Fibroblast of skin of back (primary cell): Measurements from ENCODE around the gene FAM171A1.
"Not testable (repeated sequence)": the region's sequence is repeated elsewhere in the genome, so short reads cannot be mapped to it uniquely, and the experiment has no call there.

ENCODE experiments used
- DNase-seq: peaks from one replicate; pipeline ENCODE4 v3.0.0-alpha.2; 2013

FAM171A1 gene

DNA sequence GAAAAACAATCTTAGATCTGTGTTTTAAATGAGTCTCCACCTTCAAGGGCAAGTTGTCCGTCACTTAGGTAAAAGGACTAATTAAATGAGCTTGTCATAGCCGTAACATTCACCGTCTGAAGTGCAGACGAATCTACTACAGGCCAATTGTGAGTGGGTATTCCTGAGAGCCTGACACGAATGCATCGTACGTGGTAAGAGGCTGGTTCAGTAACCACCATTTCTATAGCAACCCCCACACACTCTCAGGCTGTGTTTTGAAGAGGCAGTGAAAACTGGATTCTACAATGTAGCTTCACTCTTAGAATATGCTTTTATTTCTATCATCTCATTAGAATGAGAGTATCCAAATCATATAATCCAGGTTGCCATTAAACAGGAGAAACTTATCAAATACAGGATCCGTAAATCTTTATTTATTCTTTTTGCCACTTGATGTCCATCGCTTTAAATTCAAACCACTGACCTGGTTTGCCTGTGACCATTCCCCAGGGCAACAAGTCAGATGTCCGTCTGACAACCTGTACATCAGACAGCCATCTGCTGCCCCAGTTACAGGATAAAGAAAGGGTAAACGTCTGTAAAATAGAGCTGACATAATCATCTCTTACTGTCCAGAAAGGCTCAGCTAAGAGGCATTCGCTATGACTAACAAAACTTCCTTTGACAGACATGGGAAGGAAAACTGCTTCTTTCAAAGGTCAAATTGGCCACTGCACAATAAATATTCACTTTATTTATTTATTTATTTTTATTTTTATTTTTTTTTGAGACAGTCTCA lies 132.3 kb downstream of the FAM171A1 start:
- DNase-seq, result peak; percentile 36

DNA sequence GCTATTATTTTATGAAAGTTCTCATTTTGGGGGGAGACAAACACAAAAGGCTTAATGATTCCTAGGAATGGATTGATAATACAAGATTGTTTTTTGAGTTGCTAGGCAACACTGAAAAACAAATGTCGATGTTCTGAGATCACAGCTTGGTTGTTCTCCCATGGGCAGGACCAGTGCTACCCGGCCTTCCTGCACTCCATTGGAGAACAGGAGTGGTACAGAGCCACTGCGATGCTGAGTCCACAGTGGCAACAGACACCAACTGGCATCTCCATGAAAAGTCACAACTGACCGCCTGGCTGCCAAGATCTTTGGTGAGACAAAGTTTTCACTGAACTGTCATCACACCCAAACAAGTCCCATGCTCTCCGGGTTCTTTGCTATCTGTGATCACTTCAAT lies 133.7 kb downstream of the FAM171A1 start:
- peak; percentile 71 for DNase-seq

DNA sequence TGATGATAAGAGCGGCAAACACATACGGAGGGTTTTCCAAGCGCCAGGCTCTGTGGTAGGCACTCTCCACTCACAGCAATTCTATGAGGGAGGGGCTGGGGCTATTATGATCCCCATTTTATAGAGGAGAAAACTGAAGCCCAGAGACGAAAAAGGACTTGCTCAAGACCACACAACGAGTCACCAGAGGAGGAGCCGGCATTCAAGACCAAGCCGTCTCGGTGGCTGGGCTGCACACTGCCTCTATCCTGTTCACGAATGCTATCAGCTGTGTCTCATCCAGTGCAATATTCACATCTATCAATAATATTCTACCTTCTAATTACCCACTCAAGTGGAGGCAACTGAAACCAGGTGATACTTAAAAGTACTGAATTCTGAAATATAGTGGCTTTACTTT lies 134.7 kb downstream of the FAM171A1 start:
- peak; percentile 20 for DNase-seq

DNA sequence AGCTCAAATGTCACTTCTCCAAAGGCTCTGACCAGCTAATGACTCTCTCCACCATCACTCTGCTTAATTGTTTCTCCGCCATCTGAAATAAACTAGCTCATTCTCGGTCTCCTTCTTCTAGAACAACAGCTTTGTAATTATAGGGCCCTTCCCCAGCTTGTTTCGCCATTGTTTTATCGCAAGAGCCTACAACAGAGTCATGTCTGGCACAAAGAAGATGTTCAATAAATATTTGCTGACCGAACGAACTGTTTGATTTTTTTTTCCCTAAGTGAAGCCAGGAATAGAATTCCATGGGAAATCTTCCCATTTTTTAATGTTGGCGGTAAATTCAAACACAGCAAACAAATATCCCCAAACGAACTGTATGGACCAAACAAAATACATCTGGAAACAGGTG lies 138.8 kb downstream of the FAM171A1 start:
- DNase-seq, result no peak

DNA sequence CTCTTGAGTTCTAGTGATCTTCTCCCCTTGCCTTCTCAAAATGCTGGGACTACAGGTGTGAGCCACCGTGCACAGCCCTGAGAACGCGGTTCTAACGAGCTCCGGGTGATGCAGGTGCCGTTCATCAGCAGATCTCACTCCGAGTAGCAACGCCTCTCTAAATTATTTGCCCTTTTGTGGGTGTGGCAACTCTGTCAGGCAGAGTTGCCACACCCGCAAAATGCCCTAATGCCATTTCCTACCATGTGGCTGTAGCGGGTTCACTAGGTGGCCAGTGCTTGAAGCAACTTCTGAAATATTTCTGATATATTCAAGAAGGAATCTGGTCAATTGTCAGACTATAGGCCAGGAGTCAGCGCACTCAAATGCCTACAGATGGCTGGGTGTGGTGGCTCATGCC lies 139.7 kb downstream of the FAM171A1 start:
- DNase-seq, result no peak

DNA sequence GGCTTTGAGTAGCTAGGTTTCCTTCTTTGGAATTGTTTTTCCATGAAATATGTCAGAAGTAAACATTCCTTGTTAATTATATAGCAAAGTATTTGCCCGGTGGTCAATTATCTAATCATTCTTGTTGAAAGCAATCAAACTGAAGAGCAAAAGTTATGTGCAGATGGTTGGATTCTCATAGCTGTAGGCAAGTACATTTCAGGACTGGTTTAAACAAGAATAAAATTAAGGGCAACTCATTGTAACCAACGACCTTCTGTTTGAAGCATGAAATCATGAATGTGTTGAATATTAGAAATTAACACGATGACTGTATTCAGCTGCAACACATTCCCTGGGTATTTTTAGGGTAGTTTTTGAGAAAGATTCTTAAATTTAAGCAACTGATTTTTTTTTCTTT lies 140.8 kb downstream of the FAM171A1 start:
- no peak for DNase-seq

DNA sequence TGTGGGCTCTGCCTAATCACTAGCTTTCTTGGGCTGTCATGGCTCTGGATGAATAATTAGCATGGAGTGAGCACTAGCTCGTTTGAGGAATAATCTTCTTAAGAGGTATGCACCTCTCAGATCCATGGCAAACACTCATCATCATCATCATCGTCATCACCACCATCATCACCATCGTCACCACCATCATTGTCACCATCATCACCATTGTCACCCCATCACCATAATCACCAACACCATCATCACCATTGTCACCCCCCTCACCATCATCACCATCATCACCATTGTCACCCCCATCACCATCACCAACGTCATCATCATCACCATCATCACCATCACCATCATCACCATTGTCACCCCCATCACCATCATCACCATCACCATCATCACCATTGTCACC lies 141.8 kb downstream of the FAM171A1 start:
- no peak for DNase-seq

DNA sequence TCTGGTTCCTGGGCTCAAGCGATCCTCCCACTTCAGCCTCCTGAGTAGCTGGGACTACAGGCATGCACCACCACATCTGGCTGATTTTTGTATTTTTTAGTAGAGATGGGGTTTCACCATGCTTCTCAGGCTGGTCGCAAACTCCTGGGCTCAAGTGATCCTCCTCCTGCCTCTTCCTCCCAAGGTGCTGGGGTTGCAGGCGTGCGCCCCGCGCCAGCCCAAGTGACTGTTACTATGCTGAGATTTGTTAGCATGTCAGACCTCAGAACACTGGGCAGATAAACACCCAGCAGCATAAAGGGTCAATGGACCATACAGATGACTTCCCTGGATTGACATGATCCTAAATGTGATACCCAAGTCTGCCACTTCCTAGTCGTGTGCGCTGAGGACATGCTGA lies 142.7 kb downstream of the FAM171A1 start:
- DNase-seq, result no peak

DNA sequence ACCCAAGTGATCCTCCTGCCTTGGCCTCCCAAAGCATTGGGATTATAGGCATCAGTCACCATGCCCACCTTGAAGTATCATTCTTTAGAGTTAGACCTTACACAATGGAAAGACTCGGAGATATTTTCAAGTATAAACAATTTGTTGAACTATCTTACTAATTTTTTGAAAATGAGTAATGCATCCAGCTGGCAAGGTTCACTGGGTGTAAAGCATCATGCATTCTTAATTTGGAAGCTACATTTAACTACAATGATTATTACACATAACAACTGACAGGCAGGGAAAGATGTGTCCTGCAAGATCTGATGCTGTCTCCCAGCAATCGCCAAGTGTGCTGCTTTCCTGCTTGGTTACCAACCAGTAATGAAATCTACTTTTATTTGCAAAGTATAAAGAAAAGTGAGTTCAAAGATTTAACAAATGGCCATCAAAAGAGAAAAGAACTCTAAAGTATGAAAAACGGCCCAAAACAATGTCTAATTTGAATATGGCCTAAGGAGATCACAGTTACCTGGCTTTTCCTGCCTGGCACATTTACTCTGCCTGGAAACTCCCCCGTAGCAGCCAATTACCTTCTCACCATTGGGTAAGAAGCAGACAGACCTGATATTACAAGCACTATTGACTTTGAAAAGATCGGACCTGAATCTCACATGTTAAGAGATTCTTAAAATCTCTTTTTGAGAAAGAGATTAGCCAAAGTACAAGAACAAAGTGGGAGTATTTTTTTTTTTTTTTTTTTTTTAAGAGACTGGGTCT lies 143.3 kb downstream of the FAM171A1 start:
- DNase-seq, result peak; percentile 29

DNA sequence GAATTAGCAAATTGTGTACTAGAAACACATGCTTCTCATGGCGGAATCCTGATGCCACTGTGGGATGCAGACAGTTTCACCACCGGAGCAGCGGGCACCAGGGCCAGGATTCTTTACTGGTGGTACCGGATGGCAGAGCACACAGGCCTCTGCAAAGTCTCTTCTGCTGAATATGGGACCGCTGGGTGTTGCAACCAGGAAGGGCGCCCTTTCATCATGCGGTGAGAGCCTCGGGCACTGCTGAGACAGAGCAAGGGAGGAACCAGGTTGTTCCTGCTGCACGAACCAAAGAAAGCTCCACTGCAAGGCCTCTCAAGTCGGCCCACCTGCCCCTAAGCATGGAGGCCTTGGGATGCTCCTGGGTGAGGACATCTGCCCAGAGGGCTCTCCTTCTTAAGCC lies 145.6 kb downstream of the FAM171A1 start:
- DNase-seq, result no peak

DNA sequence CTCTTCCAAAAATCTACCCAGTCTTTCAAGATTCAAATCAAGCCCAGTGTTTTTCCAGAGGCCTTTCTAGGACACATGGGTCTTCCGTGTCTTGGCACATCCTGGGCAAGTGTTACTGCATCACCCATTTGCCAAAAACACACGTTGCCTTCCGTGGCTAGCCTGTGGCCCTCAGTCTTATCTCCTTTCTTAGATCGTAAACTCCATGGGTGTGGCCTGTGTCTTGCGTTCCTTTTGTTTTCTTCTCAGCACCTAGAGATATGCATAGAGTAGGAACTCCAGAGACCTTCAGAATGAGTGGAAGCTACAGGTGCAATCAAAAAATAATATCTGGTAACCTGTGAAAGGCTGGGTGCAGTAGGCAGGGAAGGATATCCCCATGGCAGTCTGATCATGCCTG lies 146.1 kb downstream of the FAM171A1 start:
- DNase-seq, result no peak

DNA sequence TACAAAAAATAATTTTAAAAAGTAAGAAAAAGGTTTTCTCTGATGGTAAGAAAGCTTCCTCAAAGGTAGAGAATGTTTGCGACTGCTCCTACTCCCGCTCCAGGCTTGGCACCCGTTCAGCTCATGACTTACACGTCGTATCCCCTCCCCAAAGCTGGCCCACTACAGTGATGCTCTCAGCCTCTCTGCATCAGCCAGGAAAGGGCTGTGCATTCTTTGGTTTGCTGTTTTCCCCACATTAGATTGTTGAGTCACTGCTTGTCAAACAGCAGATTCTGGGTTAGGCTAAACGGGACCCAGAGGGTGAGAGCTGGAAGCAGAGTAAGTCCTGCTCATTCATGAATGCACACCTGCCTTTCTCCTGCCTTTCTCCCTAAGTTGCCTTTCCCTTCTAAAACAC lies 147.9 kb downstream of the FAM171A1 start:
- peak; percentile 73 for DNase-seq

DNA sequence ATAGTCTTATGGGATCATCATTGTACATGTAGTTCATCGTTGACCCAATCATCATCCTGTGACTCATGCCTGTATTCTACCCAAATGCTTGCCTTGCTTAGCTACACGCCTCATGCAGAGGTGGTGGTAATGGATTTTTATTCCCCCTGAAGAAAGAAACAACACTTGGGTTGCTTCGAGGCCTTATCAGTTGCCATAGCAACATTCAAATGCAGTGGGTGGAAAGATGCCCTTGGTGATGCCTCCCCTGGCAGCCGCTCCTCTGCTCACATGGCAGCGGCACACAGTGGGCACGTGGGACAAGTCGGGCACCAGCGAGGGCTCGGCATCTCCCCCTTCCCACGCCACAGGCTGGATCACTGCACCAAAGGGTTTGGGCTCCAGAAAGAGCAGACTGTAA lies 148.6 kb downstream of the FAM171A1 start:
- peak; percentile 21 for DNase-seq

DNA sequence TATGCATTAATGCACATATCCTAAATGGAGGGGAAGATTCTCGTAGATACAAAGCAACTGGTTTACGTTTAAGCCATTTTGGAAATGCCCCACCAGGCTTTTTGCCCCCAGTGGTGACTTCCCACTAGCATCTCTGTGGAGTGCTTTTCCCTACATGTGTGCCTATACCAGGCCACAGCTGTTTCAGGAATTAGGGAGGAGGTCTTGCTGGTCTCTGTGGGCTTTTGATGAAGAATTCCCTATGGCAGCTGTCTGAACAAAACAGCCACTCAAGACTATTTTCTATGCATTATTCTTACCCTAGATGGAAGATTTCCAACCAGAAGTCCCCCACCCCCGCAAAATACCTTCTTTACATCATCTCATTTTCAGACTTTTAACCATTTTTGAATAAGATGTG lies 150.6 kb downstream of the FAM171A1 start:
- DNase-seq, result no peak

DNA sequence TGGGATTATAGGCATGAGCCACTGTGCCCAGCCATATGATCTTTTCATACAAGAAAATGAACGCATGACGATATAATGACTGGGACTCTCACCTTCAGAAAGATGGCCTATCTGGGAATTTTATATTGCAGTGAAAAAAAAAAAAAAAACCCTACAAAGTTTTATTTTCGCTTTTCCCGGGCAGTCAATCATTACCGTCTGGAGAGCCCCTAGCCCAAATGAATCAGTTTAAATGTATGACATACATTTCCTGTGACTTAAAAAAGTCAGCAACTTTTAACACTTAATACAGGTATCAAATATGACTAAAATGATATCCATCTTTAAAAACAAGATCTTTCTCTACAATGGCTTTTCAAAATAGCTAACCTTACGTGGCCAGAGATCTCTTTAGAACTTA lies 154.4 kb downstream of the FAM171A1 start:
- DNase-seq, result no peak

DNA sequence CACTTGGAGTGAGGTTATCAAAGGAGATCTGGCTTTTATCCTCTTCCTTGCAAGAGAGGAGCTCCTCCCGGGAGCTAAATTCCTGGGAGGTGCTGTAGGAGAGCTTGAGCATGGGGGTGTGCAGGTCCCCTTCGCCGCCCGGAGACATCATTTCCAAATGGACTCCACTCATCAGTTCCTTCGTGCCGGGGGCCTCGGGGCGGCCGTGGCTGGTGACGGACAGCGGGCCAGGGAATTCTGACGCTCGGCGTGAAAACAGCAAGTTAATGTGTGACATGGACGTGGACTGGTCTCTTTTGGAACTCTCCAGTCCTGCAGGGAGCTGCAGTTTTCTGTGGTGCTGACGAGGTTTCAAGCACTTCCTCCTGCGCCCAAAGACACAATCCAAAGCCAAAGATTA lies 156.9 kb downstream of the FAM171A1 start:
- DNase-seq, result no peak

DNA sequence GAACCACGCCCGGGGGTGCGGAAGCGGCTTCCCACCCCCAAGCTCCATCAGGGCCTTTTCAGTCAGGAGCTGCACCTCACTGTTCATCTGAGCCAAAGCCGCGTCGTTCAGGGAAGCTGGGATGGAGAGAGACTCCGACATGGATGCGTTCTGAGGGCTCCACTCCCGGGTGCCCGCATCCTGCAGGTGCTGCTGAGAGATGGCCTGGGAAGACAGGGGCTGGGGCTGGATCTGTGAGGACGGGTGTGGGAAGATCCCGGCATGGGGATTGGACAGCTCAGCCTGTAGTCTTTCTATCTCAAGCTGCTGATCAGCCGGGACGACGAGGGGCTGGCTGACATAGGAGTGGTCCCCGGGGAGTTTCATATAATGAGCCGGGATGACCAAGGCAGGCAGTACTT lies 157.6 kb downstream of the FAM171A1 start:
- no peak for DNase-seq

DNA sequence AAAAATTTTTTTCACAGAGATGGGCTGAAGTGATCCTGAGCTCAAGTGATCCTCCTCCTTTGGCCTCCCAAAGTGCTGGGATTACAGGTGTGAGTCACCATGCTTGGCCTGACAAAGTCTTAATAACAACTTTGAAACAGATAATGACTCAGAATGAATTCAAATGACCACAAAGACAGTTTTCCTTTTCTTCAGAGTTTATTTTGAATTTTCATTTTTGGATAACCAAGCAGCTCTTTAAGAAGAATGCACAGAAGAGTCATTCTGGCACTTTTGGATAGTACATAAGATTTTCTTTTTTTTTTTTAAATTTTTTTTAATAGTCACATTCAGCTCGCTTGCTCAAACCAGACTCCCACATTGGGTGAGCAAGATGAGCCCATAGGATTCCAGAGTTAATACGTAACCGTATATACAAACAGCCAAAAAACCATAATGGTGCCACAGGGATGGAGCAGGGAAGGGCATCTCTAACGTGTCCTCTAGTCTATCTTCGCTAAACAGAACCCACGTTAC lies 159.6 kb downstream of the FAM171A1 start:
- peak; percentile 90 for DNase-seq

DNA sequence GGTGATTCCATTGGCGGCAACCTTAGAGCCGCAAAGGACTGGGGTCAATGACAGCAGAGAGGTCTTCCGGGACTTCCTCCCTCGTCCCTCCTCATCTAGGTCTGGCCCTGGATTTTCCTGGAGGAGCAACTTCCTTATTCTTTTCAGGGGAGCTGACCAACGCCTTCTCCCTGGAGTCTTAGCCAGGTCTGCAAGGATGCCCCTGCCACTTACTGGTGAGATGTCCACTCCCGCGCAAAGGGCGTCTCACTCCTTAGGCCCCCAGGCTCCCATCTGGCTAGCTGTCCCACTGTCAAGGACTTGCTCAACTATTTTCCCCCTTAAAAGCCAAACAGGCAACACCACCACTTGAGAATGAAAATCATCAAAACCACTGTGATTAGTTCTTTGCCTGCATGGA lies 160.6 kb downstream of the FAM171A1 start:
- no peak for DNase-seq

DNA sequence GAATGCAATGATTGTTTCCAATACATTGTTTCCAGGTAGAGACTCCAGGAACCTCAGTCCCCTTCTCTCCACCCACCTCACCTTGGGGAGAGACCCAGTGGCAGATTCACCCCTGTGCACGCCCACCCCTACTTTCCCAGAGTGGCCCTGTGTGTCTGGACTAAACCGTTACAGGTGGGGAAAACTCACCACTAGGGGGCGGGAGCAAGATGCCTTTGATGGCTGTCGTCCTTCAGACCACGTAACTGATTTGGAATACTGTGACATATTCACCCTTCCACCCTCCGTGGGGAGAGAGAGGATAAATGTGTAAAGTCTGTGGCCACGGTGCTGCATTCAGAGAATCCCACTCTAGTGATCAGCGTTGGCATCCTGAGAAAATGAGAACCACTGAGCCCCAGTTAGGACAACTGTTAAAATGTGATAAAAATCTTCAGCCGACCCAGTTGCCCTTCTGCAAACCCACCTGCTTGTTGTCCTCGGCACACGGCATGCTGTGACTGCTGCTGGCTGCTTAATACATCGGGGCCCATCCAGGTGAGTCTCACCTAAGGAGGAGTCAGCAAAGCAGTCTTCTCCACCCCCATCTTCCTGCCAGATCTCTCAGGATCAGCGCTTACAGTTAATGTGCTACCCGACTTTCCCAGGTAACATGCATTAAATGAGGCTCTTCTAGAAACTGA lies 161.1 kb downstream of the FAM171A1 start:
- peak; percentile 72 for DNase-seq

DNA sequence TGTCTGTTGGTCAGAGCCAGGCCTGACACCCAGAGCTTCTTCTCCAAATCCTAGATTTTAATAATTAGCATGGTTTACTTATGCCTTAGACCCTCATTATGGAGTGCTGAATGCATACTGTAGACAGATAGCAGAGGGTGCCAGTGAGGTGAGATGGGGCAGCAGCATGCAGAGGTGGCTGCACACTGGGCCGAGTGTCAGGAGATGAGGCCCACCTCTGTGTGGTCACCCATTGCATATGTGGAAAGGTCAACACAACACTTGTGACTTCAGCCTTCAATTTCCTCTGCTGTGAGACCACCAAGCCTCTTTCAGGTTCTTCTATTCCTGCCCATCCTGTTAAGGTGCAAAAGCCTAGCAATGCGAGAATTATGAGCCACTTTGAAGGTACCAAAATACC lies 162.9 kb downstream of the FAM171A1 start:
- no peak for DNase-seq

DNA sequence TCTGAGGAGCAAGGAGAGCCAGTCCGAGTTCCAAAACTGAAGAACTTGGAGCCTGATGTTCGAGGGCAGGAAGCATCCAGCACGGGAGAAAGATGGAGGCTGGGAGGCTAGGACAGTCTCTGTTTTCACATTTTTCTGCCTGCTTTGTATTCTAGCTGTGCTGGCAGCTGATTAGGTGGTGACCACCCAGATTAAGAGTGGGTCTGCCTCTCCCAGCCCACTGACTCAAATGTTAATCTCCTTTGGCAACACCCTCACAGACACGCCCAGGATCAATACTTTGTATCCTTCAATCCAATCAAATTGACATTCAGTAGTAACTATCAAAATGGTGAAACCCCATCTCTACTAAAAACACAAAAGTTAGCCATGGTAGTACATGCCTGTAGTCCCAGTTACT lies 163.7 kb downstream of the FAM171A1 start:
- DNase-seq, result not testable (repeated sequence)

DNA sequence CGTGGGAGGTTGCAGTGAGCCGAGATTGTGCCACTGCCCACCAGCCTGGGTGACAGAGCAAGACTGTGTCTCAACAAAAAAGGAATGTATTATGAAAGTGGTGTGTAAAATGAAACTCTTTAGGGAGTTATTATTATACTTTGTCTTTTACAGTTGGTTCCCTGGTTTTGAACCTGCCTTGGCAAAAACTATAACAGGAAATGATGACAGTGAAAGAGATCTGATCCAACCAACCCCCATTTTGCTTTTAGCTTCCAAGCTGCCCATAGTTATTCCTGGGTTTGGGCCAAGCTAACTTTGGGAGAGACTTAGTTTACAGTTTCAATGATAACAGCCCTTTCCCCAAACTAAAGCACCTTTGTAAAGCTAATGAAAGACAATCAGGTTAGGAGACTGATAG lies 168.4 kb downstream of the FAM171A1 start:
- DNase-seq, result peak; percentile 16

DNA sequence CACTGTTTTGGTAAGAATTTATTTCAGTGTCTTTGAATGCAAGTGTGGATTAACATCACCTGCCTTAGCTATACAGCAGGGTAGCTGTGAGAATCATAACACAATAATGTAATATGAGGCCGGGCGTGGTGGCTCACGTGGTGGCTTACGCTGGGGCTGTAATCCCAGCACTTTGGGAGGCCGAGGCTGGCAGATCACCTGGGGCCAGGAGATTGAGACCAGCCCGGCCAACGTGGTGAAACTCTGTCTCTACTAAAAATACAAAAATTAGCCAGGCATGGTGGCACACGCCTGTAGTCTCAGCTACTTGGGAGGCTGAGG lies 168.8 kb downstream of the FAM171A1 start:
- DNase-seq, result not testable (repeated sequence)
